ENCODE data around the gene PCYT2.

DNA sequence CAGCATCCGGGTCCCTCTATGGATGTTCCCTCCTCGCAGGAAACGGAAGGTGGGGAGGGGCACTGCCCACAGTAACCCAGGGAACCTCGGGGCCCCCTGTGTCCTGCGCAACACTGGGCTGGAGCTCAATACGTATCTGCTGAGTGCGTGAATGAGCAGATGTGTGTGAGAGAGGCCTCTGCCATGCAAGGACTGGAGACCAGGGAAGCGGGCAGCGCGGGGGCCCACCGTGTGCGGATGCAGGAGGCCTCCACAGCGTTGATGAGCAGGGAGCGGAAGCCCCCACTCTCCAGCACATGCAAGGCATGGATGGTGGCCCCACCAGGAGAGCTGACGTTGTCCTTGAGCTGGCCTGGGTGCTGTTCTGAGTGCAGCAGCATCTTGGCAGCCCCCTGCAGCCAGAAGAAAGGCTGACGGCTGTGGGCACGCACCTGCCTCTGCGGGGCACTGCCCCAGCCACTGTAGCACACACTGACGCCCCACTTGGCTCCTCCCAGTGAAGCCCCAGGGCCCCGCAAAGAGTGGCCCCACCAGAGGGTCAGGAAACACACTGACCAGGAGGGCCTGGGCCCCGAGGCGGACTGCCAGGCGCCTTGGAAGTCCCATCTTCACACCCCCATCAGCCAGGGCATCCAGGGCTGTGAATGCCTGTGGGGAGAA, 23.0 kb upstream of the PCYT2 start:
- TF ChIP-seq POLR2A (IDR thresholded peaks at IDR 0.05; ENCODE audit: low read depth) (no peak), CTCF (IDR thresholded peaks at IDR 0.05) (no peak)

Data from esophagus muscularis mucosa (tissue), 3 donors.